Effector memory CD8-positive, alpha-beta T cell (primary cell): ENCODE data around the gene KMT2E.

ENCODE experiments used
- ATAC-seq: fragments of 150-1000 bp; cut with Tn5 transposase; replicated peaks from 2 replicates; pipeline ENCODE4 v1.10.0; 2021; ENCODE audit warnings: mild to moderate bottlenecking, moderate library complexity
- DNase-seq, 3 experiments: peaks; one replicate each; pipeline ENCODE4 v3.0.0; 2021
- H3K27ac Mint-ChIP-seq, 2 donors: one replicate each; pipeline ENCODE4 v1.8.0; 2022; ENCODE audit warnings: mild to moderate bottlenecking in 2 of 2, mixed read lengths in 2 of 2, moderate library complexity in 2 of 2
- H3K27me3 Mint-ChIP-seq, 2 donors: one replicate each; pipeline ENCODE4 v1.8.0; 2022; ENCODE audit warnings: mixed read lengths in 2 of 2
- H3K36me3 Mint-ChIP-seq: one replicate; pipeline ENCODE4 v1.8.0; 2022; ENCODE audit warnings: mild to moderate bottlenecking, moderate library complexity, mixed read lengths; ENCODE audit not compliant: insufficient read depth
- H3K4me1 Mint-ChIP-seq, 2 donors: one replicate each; pipeline ENCODE4 v1.8.0; 2022; ENCODE audit warnings: low read depth in 2 of 2, mixed read lengths in 2 of 2
- H3K4me3 Mint-ChIP-seq, 2 donors: one replicate each; pipeline ENCODE4 v1.8.0; 2022; ENCODE audit warnings: mild to moderate bottlenecking in 2 of 2, mixed read lengths in 2 of 2, moderate library complexity in 2 of 2
- H3K9me3 Mint-ChIP-seq, 2 donors: one replicate each; pipeline ENCODE4 v1.8.0; 2022; ENCODE audit warnings: mixed read lengths in 2 of 2

The KMT2E gene

DNA sequence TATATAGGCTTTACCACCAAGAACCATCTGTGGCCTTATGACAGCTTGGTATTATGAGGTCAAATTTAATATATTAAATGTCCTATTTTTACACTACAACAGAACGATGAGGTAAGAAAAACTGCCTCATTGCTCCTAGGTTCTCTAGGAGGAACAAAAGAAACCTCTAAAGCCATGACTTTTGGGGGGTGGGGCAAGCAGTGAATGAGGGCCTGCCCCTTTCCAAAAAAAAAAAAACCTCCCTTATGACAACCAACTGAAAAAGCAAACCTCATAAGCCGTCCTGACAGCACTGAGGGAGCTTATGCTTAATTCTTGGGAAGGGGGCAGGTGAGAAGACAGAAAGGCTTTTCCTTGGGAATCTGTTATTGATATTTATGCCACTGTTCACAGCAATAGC lies 116.6 kb downstream of the KMT2E start:
- Mint-ChIP-seq H3K4me1 (peaks cover 16 to 28% of the 10 kb centered on the region in 2 donors), H3K27me3 (no peaks in the 10 kb centered on the region), H3K36me3 (peaks cover 36% of the 10 kb centered on the region), H3K27ac (peak overlapping the region in 1 of 2 donors; percentile 50), H3K9me3 (no peaks in the 10 kb centered on the region), H3K4me3 (no peak overlapping the region)
- ATAC-seq (no peak), DNase-seq (no peak)

DNA sequence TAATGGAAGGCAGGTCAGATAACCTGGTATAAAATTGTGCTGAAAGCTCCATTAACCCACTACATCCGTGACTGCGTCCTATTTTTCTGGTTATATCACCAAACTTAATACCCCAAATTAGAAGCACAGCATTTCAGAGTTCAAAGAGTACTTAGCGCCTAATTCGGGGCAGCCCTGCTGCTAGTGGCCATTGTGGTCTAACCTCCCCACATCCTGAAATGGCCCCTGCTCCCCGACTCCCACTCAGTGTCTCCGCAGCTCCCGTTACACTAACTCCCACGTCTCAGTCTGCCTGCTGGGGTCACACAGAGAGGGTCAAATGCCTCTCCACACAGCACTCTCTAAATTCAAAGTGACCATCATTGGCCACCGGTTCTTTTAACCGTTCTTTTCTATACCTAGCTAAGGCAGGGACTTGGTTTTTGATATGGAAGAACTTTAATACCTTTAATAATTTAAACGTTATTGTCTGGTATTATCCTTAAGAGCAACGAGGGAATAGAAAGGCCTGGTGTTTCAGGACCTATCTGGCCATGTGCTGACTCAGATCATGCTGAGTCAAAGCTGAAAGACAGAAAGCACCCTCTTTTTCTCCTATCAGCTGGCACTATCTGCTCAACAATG lies 117.1 kb downstream of the KMT2E start:
- no peak for DNase-seq
- peak overlapping the region; percentile 50 to 82 for H3K27ac Mint-ChIP-seq
- H3K36me3 Mint-ChIP-seq = peaks cover 34% of the 10 kb centered on the region
- peak overlapping the region in 1 of 2 donors; percentile 3 for H3K4me3 Mint-ChIP-seq
- peak; percentile 57 for ATAC-seq
- H3K9me3 Mint-ChIP-seq = no peaks in the 10 kb centered on the region
- peaks cover 15 to 28% of the 10 kb centered on the region in 2 donors for H3K4me1 Mint-ChIP-seq
- H3K27me3 Mint-ChIP-seq = no peaks in the 10 kb centered on the region

DNA sequence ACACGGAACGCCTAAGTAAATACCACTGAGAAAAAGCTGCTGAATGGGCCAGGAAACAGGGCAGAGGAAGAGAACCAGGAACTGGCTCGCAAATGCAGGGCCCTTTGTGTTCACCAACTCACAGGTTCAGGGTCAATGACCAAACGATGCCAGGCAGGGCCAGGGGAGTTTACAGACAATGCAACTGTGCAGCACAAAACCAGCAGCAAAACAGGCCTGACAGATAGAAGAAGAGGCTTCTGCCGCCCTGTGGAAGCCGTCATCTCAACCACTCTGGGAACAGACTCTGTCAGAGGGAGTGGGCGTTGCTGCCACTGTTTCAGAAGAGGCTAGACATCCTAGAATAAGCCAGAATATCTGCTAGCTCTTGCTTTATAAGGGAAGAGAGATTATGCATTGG lies 117.9 kb downstream of the KMT2E start:
- no peaks in the 10 kb centered on the region for H3K9me3 Mint-ChIP-seq
- no peak overlapping the region for H3K4me3 Mint-ChIP-seq
- ATAC-seq = no peak
- H3K27me3 Mint-ChIP-seq = no peaks in the 10 kb centered on the region
- DNase-seq = no peak
- H3K36me3 Mint-ChIP-seq = peaks cover 37% of the 10 kb centered on the region
- H3K27ac Mint-ChIP-seq = peak overlapping the region; percentile 50 to 82
- peaks cover 20 to 34% of the 10 kb centered on the region in 2 donors for H3K4me1 Mint-ChIP-seq

DNA sequence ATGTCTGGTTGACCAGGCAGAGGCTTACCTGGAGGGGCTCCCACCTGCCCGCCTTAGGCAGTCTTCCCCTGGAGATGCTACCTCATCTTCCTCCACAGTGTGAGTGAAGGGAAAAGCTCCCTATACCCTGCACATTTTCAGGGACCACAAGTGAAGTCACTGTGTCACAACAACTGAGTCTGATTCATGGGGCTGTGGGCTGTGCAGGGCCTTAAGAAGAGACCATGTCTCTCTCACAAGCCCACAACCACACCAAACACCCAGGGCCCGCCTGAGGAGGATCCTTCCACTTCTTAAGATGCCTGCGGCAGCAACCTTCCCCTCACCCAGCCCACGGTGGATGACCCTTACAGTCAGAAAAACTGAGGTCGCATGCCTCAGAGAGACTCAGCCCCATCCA lies 118.3 kb downstream of the KMT2E start:
- no peak overlapping the region for H3K4me3 Mint-ChIP-seq
- peak overlapping the region in 1 of 2 donors; percentile 82 for H3K27ac Mint-ChIP-seq
- H3K27me3 Mint-ChIP-seq = no peaks in the 10 kb centered on the region
- no peaks in the 10 kb centered on the region for H3K9me3 Mint-ChIP-seq
- peaks cover 36% of the 10 kb centered on the region for H3K36me3 Mint-ChIP-seq
- no peak for DNase-seq
- no peak for ATAC-seq
- peaks cover 21 to 39% of the 10 kb centered on the region in 2 donors for H3K4me1 Mint-ChIP-seq

DNA sequence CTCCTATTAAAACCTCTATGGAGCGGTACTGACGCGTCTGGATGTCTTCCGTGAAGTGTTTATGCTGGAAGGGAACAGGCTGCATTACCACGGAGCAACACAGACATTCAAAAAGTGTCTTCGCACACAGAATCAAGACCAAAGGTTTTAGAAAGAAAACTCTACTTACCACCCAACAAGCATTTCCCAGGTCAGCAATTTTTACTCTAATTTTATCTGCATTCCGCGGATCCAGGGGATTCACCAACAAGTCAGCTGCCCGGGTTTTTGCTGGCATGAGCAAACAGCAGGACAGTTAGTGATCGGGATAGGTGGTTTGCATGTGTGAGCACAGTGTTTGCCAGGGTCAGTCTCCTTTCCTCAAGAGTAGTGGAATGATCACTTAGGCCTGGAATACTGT lies 118.8 kb downstream of the KMT2E start:
- Mint-ChIP-seq H3K27me3 (no peaks in the 10 kb centered on the region), H3K36me3 (peaks cover 34% of the 10 kb centered on the region), H3K9me3 (no peaks in the 10 kb centered on the region), H3K4me1 (peaks cover 23 to 41% of the 10 kb centered on the region in 2 donors), H3K27ac (peak overlapping the region in 1 of 2 donors; percentile 85), H3K4me3 (no peak overlapping the region)
- no peak for DNase-seq
- ATAC-seq = no peak

DNA sequence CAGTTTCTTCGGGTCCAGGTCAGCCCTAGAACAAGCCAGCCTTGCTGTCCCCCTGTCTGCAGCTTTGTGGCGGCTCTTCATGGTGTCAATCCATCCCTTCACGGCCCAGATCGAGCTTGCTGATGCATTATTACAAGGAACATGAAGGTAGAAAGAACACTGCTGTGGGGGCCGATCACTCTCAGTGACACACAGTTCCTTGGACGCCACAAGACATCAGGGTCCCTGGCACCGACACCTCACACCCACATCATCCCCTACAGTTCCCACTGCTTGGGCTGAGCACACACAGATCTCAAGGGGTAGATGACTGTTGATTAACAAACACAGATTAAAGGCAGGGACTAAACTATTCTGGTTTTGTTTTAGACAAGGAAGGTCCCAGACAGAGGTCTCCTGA lies 119.4 kb downstream of the KMT2E start:
- Mint-ChIP-seq H3K27me3 (no peaks in the 10 kb centered on the region), H3K27ac (peak overlapping the region; percentile 85 to 86), H3K4me3 (no peak overlapping the region), H3K36me3 (peaks cover 38% of the 10 kb centered on the region), H3K9me3 (no peaks in the 10 kb centered on the region), H3K4me1 (peaks cover 24 to 44% of the 10 kb centered on the region in 2 donors)
- DNase-seq = no peak
- ATAC-seq = no peak

DNA sequence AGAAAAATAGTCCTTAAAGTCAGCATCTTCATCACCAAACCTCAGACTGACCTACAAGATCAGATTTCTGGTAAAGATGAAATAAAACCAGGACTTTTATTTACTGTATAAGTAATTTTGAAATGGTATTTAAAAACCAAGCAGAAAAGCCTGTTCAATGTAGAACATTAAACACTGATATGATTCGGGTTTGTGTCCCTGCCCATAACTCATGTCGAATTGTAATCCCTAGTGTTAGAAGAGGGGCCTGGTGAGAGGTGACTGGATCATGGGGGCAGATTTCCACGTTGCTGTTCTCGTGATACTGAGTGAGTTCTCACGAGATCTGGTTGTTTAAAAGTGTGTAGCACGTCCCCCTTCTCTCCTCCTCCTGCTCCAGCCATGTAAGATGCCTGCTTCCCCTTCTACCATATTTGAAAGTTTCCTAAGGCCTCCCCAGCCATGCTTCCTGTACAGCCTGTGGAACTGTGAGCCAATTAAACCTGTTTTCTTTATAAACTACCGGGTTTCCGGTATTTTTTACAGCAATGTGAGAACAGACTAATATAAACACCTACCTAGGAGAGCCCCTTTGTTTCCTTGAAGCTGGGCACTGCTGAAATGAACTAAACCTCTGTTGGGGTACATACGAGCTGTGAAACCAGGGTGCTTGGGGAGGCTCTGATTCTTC lies 120.1 kb downstream of the KMT2E start:
- Mint-ChIP-seq H3K9me3 (no peaks in the 10 kb centered on the region), H3K36me3 (peaks cover 38% of the 10 kb centered on the region), H3K27ac (peak overlapping the region; percentile 42 to 86), H3K4me3 (no peak overlapping the region), H3K27me3 (no peaks in the 10 kb centered on the region), H3K4me1 (peaks cover 28 to 47% of the 10 kb centered on the region in 2 donors)
- ATAC-seq (no peak), DNase-seq (no peak)

DNA sequence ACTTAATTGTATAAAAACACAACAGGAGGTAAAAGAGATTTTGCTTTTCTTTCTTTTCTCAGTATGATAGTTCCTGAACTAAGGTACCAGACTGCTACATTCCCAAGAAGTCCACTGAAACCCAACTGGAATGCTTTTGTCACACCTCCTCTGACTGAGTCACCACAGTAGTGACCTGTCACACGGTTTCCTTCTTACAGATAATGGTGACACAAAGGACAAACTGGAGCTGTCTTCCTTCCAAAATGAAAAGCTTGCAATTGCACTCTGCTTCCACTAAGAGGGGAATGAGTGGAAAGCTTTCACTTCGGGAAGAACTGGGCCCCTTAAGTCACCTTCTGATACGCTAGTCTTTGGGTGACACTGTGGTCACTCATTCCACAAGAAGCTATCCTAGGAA lies 122.2 kb downstream of the KMT2E start:
- Mint-ChIP-seq H3K4me3 (no peak overlapping the region), H3K36me3 (peaks cover 38% of the 10 kb centered on the region), H3K9me3 (no peaks in the 10 kb centered on the region), H3K4me1 (peaks cover 27 to 49% of the 10 kb centered on the region in 2 donors), H3K27ac (no peak overlapping the region), H3K27me3 (no peaks in the 10 kb centered on the region)
- no peak for ATAC-seq
- no peak for DNase-seq

DNA sequence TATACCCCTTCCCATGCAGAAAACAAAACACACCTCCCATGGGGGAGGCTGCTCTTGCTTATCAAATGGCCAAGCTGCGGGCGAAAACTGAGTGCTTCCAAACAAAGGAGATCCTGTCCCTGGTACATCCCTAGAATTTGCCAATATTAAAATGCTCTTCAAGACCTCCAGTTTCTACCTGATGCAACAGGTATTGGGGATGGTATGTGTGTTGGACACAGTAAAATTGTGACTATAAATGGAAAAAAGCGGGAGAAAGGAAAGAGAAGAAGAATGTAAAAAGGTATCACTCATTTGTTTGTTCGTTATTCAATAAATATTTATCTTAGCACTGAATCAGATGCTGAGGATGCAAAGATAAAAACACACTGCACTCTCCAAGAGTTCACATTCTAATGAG lies 123.9 kb downstream of the KMT2E start:
- peak overlapping the region in 1 of 2 donors; percentile 50 for H3K27ac Mint-ChIP-seq
- peaks cover 21 to 51% of the 10 kb centered on the region in 2 donors for H3K4me1 Mint-ChIP-seq
- DNase-seq (no peak), ATAC-seq (no peak)
- H3K4me3 Mint-ChIP-seq = no peak overlapping the region
- no peaks in the 10 kb centered on the region for H3K9me3 Mint-ChIP-seq
- no peaks in the 10 kb centered on the region for H3K27me3 Mint-ChIP-seq
- peaks cover 50% of the 10 kb centered on the region for H3K36me3 Mint-ChIP-seq

DNA sequence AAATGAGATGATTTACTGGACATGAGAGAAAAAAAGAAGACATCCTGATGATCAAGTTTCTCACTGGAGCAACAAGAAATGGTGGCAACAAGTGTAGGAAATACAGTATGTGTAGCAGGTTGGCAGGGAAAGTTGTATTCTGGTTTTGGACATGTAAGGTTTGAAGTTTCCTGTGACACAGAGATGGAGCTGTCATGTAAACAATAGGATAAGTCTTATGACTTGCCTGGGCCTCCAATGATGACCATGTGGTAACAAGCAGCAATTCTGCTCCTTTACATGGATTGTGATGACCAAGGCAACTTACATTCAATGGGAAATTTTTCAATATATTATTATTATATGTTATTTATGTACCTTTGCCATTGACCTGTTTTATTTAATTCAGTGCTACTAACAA lies 125.4 kb downstream of the KMT2E start:
- Mint-ChIP-seq H3K27ac (peak overlapping the region; percentile 6 to 53), H3K9me3 (no peaks in the 10 kb centered on the region), H3K4me1 (peaks cover 18 to 46% of the 10 kb centered on the region in 2 donors), H3K27me3 (no peaks in the 10 kb centered on the region), H3K36me3 (peaks cover 57% of the 10 kb centered on the region), H3K4me3 (no peak overlapping the region)
- ATAC-seq = no peak
- DNase-seq = no peak

DNA sequence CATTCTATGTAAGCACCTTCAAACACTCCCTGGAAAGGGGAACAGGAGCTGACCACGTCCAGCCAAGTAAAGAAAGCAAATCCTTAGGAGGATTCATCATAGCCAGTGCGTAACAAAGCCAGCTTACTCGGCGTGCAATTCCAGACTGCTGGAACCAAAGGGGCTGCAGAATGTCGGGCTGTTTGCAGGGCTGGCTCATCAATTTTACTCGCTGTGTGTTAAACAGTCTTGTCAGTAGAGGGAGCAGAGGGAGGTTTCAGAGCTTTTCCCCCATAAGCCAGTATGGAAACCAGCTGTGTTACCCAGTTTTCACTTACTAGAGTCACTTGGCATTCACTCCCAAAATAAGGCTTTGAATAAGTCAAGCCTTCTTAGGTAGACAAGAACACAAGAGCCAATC lies 127.1 kb downstream of the KMT2E start:
- Mint-ChIP-seq H3K9me3 (no peaks in the 10 kb centered on the region), H3K27ac (peak overlapping the region in 1 of 2 donors; percentile 29), H3K4me1 (peaks cover 18 to 44% of the 10 kb centered on the region in 2 donors), H3K4me3 (no peak overlapping the region), H3K36me3 (peaks cover 59% of the 10 kb centered on the region), H3K27me3 (no peaks in the 10 kb centered on the region)
- no peak for DNase-seq
- no peak for ATAC-seq

DNA sequence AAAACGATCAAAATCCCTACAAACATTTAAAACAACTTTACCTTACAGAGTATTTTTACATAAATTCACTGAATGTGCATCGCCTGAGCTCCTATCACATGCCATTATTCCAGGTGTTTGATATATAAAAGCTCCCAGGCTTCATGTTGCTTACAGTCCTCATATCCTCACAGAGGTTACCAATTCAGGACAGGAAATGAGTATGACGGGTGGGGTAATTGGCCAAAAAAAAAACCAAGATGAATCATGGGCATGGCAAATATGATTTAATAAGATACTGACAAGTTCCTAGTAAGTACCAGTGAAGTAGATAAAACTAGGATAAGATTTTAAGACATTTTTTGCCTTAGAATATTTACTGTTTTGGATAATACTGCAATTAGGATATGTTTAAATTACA lies 135.8 kb downstream of the KMT2E start:
- Mint-ChIP-seq H3K4me3 (no peak overlapping the region), H3K9me3 (no peaks in the 10 kb centered on the region), H3K4me1 (peaks cover 5 to 21% of the 10 kb centered on the region in 2 donors), H3K36me3 (peaks cover 14% of the 10 kb centered on the region), H3K27me3 (no peaks in the 10 kb centered on the region), H3K27ac (peak overlapping the region in 1 of 2 donors; percentile 59)
- ATAC-seq (no peak), DNase-seq (no peak)

DNA sequence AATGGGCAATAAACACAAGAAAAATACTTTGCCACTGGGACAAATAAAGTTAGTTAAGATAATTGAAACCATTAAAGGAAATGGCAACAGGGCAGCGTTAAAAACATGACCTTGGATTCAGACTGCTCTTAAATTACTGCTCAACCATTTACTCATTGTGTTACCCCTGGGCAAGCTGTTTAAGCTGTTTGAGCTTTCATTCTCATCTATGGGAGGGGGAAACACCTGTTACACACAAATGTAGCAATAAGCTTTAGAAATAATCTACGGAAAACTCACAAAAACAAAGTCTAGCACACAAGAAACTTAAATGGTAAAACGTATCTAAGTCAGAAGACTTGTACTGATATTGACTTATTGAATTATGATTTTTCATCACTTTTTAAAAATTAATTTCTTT lies 137.1 kb downstream of the KMT2E start:
- Mint-ChIP-seq H3K9me3 (no peaks in the 10 kb centered on the region), H3K4me1 (peaks cover 9 to 15% of the 10 kb centered on the region in 2 donors), H3K27me3 (no peaks in the 10 kb centered on the region), H3K27ac (no peak overlapping the region), H3K36me3 (peaks cover 7% of the 10 kb centered on the region), H3K4me3 (no peak overlapping the region)
- DNase-seq = no peak
- no peak for ATAC-seq

DNA sequence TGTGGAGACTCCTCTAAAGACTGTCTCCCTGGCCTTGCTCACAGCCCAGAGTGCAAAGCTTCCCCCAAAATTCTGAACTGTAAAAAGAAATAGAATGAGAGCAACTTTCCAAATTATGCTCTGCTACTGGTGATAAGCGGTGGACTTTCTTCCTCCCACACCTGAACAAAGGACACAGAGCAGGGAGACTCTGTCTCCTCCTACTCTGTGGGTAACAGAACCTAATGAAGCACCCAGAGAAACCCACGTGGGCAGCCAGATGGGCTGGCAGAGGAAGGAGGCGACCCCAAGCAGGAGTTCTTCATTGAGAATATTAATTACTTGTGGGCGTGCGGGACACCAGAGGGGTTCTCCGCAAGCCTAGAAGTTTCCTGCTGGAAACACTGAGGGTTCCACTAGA lies 139.5 kb downstream of the KMT2E start:
- no peak for ATAC-seq
- no peak for DNase-seq
- Mint-ChIP-seq H3K36me3 (peaks cover 4% of the 10 kb centered on the region), H3K27ac (peak overlapping the region; percentile 51 to 87), H3K27me3 (no peaks in the 10 kb centered on the region), H3K4me1 (peaks cover 6 to 7% of the 10 kb centered on the region in 2 donors), H3K9me3 (no peaks in the 10 kb centered on the region), H3K4me3 (no peak overlapping the region)
